Testis (tissue), 2 donors: ENCODE measurements around the gene RFX2.

Experiments used
- CTCF ChIP-seq, 3 experiments: fragments of 450-650 bp in 2 of 3; fragments of 200-600 bp in 1 of 3; sonication (generic) in 1 of 3; IDR thresholded peaks; one replicate each; pipeline ENCODE4 v1.5.1; 2016 to 2019; ENCODE audit warnings: antibody characterized with exemption in 3 of 3, mild to moderate bottlenecking in 2 of 3, moderate library complexity in 1 of 3
- POLR2A ChIP-seq: fragments of 450-650 bp; IDR thresholded peaks from one replicate; pipeline ENCODE4 v1.6.1; 2017; ENCODE audit warnings: antibody characterized with exemption, mild to moderate bottlenecking, moderate library complexity

GRCh38 chr19:6098574-6098973 lies 11.7 kb downstream of the RFX2 start:
- TF ChIP-seq CTCF (IDR thresholded peaks at IDR 0.05): no peak
- no peak for TF ChIP-seq POLR2A
